GM19397 (cell line): ENCODE measurements around the gene NBEAL2.
"Not testable (repeated sequence)": the region's sequence is repeated elsewhere in the genome, so short reads cannot be mapped to it uniquely, and the experiment has no call there.

Source experiments
- ATAC-seq: cut with Tn5 transposase; IDR thresholded peaks from one replicate; pipeline ENCODE4 v1.9.1; 2021; ENCODE audit warnings: mild to moderate bottlenecking, moderate library complexity; ENCODE audit not compliant: unreplicated experiment

The NBEAL2 gene

GRCh38 chr3:47008851-47009224, 29.4 kb downstream of the NBEAL2 start:
- ATAC-seq: no peak

- ATAC-seq: peak; percentile 80
These were observed 30.0 kb downstream of the NBEAL2 start for GRCh38 chr3:47009225-47010110.

- ATAC-seq: no peak
These were observed 30.7 kb downstream of the NBEAL2 start for GRCh38 chr3:47010111-47010712.

- ATAC-seq: no peak
These were observed 31.4 kb downstream of the NBEAL2 start for GRCh38 chr3:47010910-47011309.

GRCh38 chr3:47011371-47011770, 31.9 kb downstream of the NBEAL2 start:
- ATAC-seq: no peak

DNA sequence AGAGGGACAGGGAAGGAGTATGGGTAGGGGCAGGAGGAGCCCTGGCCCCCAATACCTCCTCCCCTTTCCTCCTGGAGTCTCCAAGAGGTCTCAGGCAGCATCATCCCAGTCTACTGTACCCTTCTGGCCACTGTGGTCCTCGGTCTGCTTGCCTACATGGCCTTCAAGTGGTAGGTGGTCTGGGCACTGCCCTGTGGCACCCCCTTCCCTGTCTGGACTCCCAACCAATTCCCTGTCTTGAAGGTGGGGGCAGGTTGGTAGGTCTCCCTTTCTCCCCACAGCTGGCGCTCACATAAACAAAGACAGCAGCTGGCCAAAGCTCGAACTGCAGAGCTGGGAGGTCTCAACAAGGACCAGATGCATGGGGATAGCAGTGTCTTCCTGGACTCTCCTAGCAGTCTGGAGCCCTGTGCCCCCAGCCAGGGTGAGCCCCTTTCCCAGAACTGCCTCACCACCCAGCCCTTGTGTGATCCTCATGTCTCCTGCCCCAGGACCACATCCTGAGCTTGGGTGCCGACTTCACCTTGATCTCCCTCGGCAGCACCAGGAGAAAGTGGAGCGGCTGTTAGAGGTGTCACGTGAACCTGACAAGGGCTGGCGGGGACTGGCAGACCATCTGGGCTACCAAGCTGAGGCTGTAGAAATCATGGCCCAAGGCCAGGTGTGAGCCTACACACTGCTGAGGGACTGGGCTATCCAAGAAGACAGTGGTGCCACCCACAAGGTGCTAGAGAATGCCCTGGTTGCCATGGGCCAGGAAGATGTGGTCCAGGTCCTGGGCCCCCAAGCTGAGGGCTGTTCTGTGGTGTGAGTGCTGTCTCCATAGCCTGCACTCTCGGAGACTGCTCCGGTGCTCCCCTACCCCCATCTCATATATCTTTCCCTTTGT, 33.1 kb downstream of the NBEAL2 start:
- ATAC-seq: no peak

DNA sequence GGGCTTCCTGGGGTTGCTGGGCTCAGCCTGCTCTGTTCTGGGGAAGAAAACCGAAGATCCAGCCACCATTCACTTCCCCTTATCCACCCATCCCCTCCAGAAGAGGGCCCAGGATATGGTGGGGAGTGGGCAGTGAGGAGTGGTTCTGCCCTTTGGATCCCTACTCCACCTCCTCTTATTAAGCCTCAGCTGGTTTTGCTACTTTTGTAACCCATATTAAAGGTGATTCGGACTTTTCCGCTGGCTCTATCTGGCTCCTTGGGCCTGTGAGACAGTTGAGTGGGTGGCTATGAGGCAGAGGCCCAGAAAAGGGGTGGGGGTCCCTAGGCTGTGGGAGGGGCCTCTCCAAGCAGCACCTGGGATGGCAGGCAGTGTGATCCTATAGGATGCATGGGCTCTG, 33.8 kb downstream of the NBEAL2 start:
- ATAC-seq: no peak

DNA sequence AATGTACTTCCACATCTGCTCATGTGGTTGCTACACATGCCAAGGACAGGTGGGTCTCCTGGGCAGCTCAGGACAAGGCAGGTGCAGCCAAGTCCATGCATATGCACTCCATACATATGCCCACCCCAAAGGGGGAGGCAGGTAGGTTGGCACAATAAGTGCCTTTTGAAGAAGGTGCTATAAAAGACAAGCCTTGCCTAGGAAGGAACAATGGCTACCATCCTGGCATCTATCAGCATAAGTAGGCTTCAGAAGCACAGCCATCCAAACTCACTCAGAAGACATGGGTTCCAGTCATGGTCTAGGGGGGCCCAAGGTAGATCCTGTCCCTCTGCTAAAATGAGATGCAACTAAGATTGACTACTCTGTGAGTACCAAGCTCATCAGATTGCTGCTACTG, 34.6 kb downstream of the NBEAL2 start:
- ATAC-seq: no peak

DNA sequence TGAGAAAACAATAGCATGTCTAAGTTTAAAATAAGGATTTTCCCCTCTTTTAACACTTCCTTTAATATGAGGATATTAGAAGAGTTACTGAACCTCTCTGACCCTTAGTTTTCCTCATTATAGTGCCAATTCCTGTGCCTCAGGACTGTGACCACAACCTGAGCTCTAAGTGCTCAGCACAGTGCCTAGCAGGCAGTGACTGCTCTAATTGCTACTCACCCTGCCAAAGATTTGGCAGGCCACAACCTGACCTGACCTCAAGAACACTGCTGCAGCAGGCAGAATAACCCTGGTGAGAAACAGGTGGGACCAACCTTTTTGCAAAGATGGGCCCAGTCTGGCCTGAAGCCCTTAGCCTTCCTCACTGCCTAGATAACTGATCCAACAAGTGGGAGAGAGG, 35.7 kb downstream of the NBEAL2 start:
- no peak for ATAC-seq

DNA sequence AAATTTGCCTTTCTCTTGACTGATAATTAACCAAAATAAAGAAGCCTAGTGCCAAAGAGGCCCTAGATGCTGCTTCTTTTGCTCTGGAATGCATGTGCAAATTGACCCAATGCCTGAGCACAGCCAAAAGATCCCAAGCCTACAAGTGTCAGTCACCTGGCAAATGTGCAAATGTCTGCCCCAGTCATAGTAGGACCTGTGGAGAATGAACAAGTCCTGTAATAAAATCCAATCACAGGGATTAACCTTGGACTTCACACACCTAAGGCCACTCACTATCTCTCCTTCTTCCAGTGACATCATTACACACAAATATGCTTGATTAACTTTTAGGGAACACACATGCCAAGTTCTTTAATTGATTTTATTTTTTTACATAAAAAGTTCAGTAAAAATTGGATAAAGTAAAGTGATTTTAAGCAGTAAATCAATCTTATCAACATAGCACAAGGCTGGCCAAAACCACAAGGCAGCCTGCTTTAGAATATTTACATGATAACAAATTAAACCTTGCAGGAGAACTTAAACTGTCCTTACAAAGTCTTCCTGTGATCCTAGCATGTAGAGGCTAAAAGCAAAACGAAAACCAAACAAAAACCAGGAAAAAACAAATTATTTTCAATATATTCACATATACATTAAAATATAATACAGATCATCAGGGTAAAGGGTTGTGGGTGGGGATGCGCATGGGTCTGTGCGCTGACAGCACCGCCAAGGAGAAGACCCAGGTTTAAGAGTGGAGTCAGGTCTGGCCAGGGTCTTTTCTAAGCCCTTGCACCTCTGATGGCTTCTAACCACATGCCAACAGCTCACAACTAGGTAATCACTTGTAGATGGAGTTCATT, 36.8 kb downstream of the NBEAL2 start:
- ATAC-seq: no peak

DNA sequence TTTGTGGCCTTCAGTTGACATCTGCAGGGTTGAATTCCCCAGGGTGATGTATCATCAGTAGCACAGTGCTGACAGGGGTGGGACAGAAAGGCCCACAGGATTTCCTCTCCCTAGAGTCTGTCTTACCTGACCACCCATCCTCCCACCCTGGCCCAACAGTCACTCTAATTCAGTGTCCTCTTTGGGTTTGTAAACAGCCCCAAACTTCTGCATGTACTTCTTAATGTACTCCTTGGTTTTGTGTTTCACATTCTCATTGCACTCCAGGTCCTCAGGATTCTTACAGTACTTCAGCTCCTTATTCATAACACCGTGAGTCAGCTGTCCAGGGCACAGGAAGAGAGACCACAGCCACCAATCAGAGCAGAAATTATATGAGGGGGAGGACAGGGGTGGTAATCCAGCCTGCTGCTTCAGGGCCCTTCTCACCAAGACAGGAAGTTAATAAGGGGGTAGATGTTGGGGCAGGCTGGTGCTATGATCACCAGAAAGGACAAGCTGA, 37.5 kb downstream of the NBEAL2 start:
- ATAC-seq: peak; percentile 57

DNA sequence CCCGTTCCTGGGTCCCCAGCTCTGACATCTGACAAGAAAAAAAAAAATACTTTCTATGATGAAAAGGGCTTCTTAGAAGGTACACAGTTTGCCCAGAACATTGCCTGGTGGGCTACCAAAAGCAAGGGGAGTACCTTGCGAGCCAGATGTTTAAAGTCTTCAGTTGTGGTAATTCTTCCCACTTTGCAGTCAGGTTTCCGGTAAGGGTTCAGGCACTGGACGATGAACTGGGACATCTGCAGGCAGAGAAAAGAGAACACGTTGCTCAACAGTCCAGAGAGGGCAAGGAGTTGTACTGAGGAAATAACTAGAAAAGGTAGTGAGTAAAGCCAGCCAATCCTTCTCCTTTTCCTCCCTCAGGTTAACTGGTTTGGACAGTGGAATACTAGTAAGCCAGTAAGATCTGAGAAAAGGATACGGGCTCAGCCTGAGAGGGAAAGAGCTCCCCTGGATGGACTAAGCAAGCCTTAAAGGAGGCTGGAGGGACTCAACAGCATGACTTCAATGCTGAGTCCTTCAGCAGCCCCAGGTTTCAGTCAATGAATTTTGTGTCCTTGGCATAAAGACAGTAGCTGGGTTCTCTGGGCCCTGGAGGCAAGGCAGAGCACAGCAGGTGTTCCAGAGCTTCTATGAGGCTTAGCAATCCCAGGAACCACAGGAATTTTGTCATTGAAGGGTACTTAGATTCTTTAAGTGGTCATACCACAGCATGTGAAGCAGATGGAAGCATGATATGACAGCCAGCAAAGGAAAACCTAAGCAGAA, 38.2 kb downstream of the NBEAL2 start:
- ATAC-seq: no peak

- ATAC-seq: no peak
These were observed 38.8 kb downstream of the NBEAL2 start for GRCh38 chr3:47018269-47018611.

DNA sequence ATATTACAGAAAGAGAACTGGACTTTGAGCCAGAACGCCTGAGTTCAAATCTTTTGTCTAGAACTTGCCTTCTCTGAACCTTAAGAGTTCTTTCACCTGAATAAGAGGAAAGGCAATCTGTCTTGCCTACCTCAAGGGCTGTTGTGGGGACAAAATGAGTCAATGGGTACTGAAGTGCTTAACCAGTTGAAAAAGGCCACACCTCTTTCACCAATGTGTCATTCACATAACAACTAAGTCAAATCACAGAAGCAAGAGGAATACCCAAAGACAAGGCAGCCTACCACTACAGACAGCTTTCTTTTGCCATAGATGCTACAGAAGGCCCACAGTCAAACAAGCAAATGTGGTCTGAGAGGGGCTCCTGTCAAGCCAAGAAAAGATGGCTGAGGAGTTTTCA, 39.7 kb downstream of the NBEAL2 start:
- ATAC-seq: no peak

- no peak for ATAC-seq
These were observed 40.8 kb downstream of the NBEAL2 start for GRCh38 chr3:47020311-47020710.

GRCh38 chr3:47022641-47023071, 43.2 kb downstream of the NBEAL2 start:
- ATAC-seq: no peak

DNA sequence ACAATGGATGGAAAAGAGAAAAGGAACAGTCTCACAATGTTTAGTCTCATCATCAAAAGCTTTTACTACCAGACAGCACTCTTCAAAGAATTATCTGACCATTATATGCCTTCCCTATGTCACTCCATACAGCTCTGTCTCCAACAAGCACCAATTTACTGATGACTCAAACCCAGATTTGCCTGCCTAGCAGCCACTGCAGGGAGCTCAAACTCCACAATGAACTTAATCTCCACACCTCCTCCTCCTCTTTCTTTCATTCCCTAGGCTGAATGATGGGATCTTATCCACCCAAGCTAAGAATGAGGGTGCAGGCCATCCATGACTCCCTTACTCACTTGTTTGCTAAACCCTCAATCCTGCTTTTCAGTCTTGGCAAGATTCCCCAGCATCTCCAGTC, 45.5 kb downstream of the NBEAL2 start:
- ATAC-seq: no peak

DNA sequence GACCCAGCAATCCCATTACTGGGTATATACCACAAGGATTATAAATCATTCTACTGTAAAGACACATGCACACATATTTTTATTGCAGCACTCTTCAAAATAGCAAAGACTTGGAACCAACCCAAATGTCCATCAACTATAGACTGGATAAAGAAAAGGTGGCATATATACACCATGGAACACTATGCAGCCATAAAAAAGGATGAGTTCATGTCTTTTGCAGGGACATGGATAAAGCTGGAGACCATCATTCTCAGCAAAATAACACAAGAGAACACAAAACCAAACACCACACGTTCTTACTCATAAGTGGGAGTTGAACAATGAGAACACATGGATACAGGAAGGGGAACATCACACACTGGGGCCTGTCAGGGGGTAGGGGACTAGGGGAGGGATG, 47.0 kb downstream of the NBEAL2 start:
- not testable (repeated sequence) for ATAC-seq

GRCh38 chr3:47028146-47028545, 48.7 kb downstream of the NBEAL2 start:
- ATAC-seq: no peak

DNA sequence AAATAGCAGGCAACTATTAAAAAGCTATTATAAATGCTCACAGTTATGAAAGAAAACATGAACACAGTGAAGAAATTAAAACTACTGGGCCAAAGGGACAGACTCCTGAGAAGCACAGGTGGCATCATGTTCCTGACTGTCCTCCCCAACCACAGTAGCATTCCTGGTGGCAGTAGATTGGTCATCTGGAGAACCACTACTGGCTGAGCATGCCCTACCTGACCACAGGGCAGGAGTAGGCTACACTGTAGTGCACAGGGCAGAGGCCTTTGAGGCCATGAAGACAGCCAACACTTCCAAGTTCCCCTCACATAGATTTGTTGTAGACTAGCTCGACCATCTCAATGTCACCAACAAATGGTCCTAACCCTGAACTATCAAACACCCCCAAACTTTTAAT, 49.2 kb downstream of the NBEAL2 start:
- no peak for ATAC-seq
